Endothelial cell of umbilical vein (primary cell): ENCODE data around the gene C3orf20. TPM values are rescaled to one million over a fixed set of nuclear protein-coding genes. Genes with fewer than 3 reads are reported as not detected.

Experiments used
- BruUV-seq: library from RNA; stranded (reverse); fragments of 400-500 nt; replicated peaks from 2 replicates; lab custom pipeline; 2021; lab: Mats Ljungman, UMichigan
- CTCF ChIA-PET: fragments of 300-600, 350-600 bp; sonication (Branson Sonifier 250); formaldehyde crosslinking; loops from one replicate; lab custom pipeline; 2021; ENCODE audit warnings: antibody characterized with exemption, inconsistent platforms; lab: Charles Lee
- POLR2A ChIA-PET: fragments of 300-600, 350-600 bp; sonication (Branson Sonifier 250); formaldehyde crosslinking; loops from one replicate; lab custom pipeline; 2021; ENCODE audit warnings: antibody characterized with exemption, inconsistent platforms; lab: Charles Lee
- DNase-seq: peaks from one replicate; pipeline ENCODE4 v3.0.0-alpha.2; 2011; ENCODE audit warnings: low read depth, low spot score
- FAIRE-seq: peaks from 2 replicates; lab custom pipeline; 2011; peaks lifted over from hg19 to GRCh38; lab: Jason Lieb, UNC
- H2AFZ ChIP-seq: 2 replicates; pipeline ENCODE4 v1.6.0; 2012; ENCODE audit warnings: low read depth, low read length, control low read depth, inconsistent platforms
- H3K27ac ChIP-seq: 2 replicates; pipeline ENCODE4 v1.5.1; 2011; ENCODE audit warnings: low read depth, mild to moderate bottlenecking, control low read depth, low read length, moderate library complexity; ENCODE audit not compliant: insufficient read depth
- H3K27me3 ChIP-seq, 2 experiments: 2 replicates each; pipeline versions ENCODE4 v1.6.0 to v1.6.1; 2011; ENCODE audit warnings: low read length in 2 of 2, mixed read lengths in 1 of 2; ENCODE audit not compliant: control insufficient read depth in 2 of 2, insufficient read depth in 2 of 2
- H3K36me3 ChIP-seq, 2 experiments: 2 replicates in 1 of 2; 3 replicates in 1 of 2; pipeline ENCODE4 v1.5.1; 2011; ENCODE audit warnings: low read length in 2 of 2, mild to moderate bottlenecking in 1 of 2, moderate library complexity in 1 of 2; ENCODE audit not compliant: control insufficient read depth in 2 of 2, insufficient read depth in 2 of 2; ENCODE audit errors: extremely low read depth in 1 of 2
- H3K4me1 ChIP-seq: 3 replicates; pipeline ENCODE4 v1.5.1; 2011; ENCODE audit warnings: mild to moderate bottlenecking, low read length; ENCODE audit not compliant: control insufficient read depth, insufficient read depth; ENCODE audit errors: extremely low read depth
- H3K4me2 ChIP-seq: 2 replicates; pipeline ENCODE4 v1.6.1; 2011; ENCODE audit warnings: low read length, control low read depth, mixed read lengths; ENCODE audit not compliant: insufficient read depth
- H3K4me3 ChIP-seq, 3 experiments: fragments of 200-600 bp in 1 of 3; sonication (generic), shearing (Covaris generic) in 1 of 3; replicated peaks in 1 of 3; 2 replicates each; pipeline ENCODE4 v1.5.1; 2011 to 2016; ENCODE audit warnings: control low read depth in 3 of 3, low read length in 3 of 3, mild to moderate bottlenecking in 2 of 3, inconsistent platforms in 1 of 3, low read depth in 1 of 3, moderate library complexity in 1 of 3; ENCODE audit not compliant: insufficient read depth in 1 of 3
- H3K79me2 ChIP-seq: 2 replicates; pipeline ENCODE4 v1.6.0; 2012; ENCODE audit warnings: low read length, inconsistent platforms; ENCODE audit not compliant: control insufficient read depth, insufficient read depth
- H3K9ac ChIP-seq: replicated peaks from 2 replicates; pipeline ENCODE3; 2011; ENCODE audit warnings: low read length, control low read depth; ENCODE audit not compliant: insufficient read depth; ENCODE audit errors: extremely low read depth
- H3K9me1 ChIP-seq: replicated peaks from 3 replicates; pipeline ENCODE4 v1.6.0; 2011; ENCODE audit warnings: mild to moderate bottlenecking, low read length; ENCODE audit not compliant: control insufficient read depth, insufficient read depth; ENCODE audit errors: extremely low read depth
- H3K9me3 ChIP-seq: replicated peaks from 2 replicates; pipeline ENCODE4 v1.5.1; 2012; ENCODE audit warnings: low read length, inconsistent platforms; ENCODE audit not compliant: control insufficient read depth, insufficient read depth
- H4K20me1 ChIP-seq: replicated peaks from 2 replicates; pipeline ENCODE3; 2011; ENCODE audit warnings: mild to moderate bottlenecking, low read length; ENCODE audit not compliant: control insufficient read depth, insufficient read depth; ENCODE audit errors: extremely low read depth
- EZH2 ChIP-seq: IDR thresholded peaks from 2 replicates; pipeline ENCODE4 v1.6.1; 2012; ENCODE audit warnings: borderline replicate concordance, low read depth, mild to moderate bottlenecking, moderate library complexity, low read length, inconsistent platforms; ENCODE audit not compliant: severe bottlenecking
- FOS ChIP-seq: IDR thresholded peaks from 2 replicates; pipeline ENCODE4 v1.6.1; 2011; ENCODE audit warnings: mild to moderate bottlenecking, low read length, moderate library complexity, borderline replicate concordance; ENCODE audit not compliant: insufficient read depth
- GATA2 ChIP-seq: IDR thresholded peaks from 2 replicates; pipeline ENCODE4 v1.7.0; 2011; ENCODE audit warnings: low read depth, mild to moderate bottlenecking, moderate library complexity, mixed read lengths, low read length; ENCODE audit not compliant: insufficient read length, insufficient read depth
- JUN ChIP-seq: IDR thresholded peaks from 2 replicates; pipeline ENCODE4 v1.6.1; 2011; ENCODE audit warnings: borderline replicate concordance, low read depth; ENCODE audit not compliant: insufficient read length, insufficient read depth
- MYC ChIP-seq: IDR thresholded peaks from one replicate; pipeline ENCODE4 v1.6.1; 2011; ENCODE audit warnings: mild to moderate bottlenecking, low read depth, low read length
- POLR2A ChIP-seq: IDR thresholded peaks from 2 replicates; pipeline ENCODE4 v1.6.1; 2012; ENCODE audit warnings: low read depth, mild to moderate bottlenecking, control low read depth, low read length
- POLR2AphosphoS5 ChIP-seq: IDR thresholded peaks from 2 replicates; pipeline ENCODE4 v1.6.1; 2012; ENCODE audit warnings: low read depth, mild to moderate bottlenecking, control low read depth, low read length, moderate library complexity; ENCODE audit not compliant: insufficient read depth
- dilution Hi-C: fragments of 300-500 bp; cut with MboI; formaldehyde crosslinking; loops from one replicate; pipeline ENCODE4 v1.15.0; 2019; ENCODE audit warnings: low sequenced_read_pairs; ENCODE audit not compliant: extremely low pct_ligation_motif_present
- intact Hi-C: fragments of 100-400 bp; cut with micrococcal nuclease; formaldehyde crosslinking; loops from one replicate; pipeline ENCODE4 v1.10.0; 2022
- polyA plus RNA-seq, 4 experiments: library from polyadenylated mRNA; depleted of rRNA in 3 of 4; stranded (reverse) in 3 of 4; unstranded in 1 of 4; fragments of >200 nt; gene quantifications; 2 replicates each; pipeline versions ENCODE4 v1.2.1 to v1.2.3, GENCODE V29; 2011 to 2012; ENCODE audit warnings: missing spikeins in 1 of 4
- total RNA-seq: library from RNA; stranded (reverse); gene quantifications from 2 replicates; pipeline ENCODE4 v1.2.3, GENCODE V29; 2021
- TF ChIP-seq, protein P1 (sequence below): IDR thresholded peaks from 2 replicates; pipeline ENCODE4 v1.6.1; 2011; ENCODE audit not compliant: insufficient read depth, insufficient read length
- TF ChIP-seq, protein P2 (sequence below), 2 donors: IDR thresholded peaks; 1 replicate in 1 of 2; 2 replicates in 1 of 2; pipeline ENCODE4 v1.5.1; 2011; ENCODE audit warnings: low read length in 2 of 2, mild to moderate bottlenecking in 2 of 2, moderate library complexity in 2 of 2, control low read depth in 1 of 2, inconsistent platforms in 1 of 2, low read depth in 1 of 2; ENCODE audit not compliant: insufficient read depth in 1 of 2; ENCODE audit errors: extremely low read depth in 1 of 2

Gene C3orf20
- total and polyA plus RNA-seq, 2 donors (not counting 3 experiments of a cell fraction or from before 2014, with no cell fraction given) = not detected

DNA sequence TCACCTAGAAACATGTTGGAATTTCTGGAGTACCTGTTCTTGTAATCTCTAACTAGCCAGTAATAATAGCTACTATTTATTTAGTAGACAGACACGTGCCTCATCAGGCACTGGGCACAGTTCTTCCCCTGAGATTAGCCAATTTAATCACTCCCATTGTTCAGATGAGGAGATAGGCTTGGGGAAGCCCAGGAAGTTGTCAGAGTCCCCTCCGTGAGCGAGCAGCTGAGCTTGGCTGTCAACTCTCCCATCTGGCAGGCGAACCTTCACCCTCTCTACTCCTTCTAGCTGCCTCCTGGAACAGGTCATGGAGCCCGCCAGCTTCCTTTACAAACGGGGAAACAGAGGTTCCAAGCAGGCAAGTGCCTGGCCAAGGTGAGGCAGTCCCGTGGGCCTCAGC, 112.7 kb downstream of the C3orf20 start:
- FAIRE-seq (no peak), DNase-seq (no peak)
- no peaks in the 10 kb centered on the region for H4K20me1 ChIP-seq
- peaks cover 4 to 13% of the 10 kb centered on the region in 2 experiments for H3K27me3 ChIP-seq
- no peak overlapping the region for H3K9ac ChIP-seq
- H3K4me1 ChIP-seq = no peaks in the 10 kb centered on the region
- H3K4me2 ChIP-seq = no peak overlapping the region
- intact Hi-C loops (loop anchor here (10.0 kb wide), 1 partner anchor 283 kb away; no protein-coding TSS in a partner anchor), dilution Hi-C loops (loop anchor here (10.0 kb wide), 1 partner anchor 57 kb away; no protein-coding TSS in a partner anchor)
- no peak overlapping the region for H2AFZ ChIP-seq
- H3K4me3 ChIP-seq = no peak overlapping the region
- BruUV-seq = no TSS peak
- H3K27ac ChIP-seq = no peak overlapping the region
- no peaks in the 10 kb centered on the region for H3K9me1 ChIP-seq
- no peaks in the 10 kb centered on the region for H3K36me3 ChIP-seq
- no peaks in the 10 kb centered on the region for H3K9me3 ChIP-seq
- no peaks in the 10 kb centered on the region for H3K79me2 ChIP-seq
- ChIA-PET CTCF (interaction anchor here (1.5 to 4.4 kb wide), 2 partner anchors 76 to 133 kb away, joined by 4 to 60 read pairs; no protein-coding TSS in a partner anchor), POLR2A (no interaction called here)
- TF ChIP-seq, protein P1, sequence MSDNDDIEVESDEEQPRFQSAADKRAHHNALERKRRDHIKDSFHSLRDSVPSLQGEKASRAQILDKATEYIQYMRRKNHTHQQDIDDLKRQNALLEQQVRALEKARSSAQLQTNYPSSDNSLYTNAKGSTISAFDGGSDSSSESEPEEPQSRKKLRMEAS = no peak
- TF ChIP-seq FOS (no peak), POLR2A (no peak), EZH2 (no peak), POLR2AphosphoS5 (no peak), JUN (no peak), GATA2 (no peak), MYC (no peak)
- TF ChIP-seq, protein P2, sequence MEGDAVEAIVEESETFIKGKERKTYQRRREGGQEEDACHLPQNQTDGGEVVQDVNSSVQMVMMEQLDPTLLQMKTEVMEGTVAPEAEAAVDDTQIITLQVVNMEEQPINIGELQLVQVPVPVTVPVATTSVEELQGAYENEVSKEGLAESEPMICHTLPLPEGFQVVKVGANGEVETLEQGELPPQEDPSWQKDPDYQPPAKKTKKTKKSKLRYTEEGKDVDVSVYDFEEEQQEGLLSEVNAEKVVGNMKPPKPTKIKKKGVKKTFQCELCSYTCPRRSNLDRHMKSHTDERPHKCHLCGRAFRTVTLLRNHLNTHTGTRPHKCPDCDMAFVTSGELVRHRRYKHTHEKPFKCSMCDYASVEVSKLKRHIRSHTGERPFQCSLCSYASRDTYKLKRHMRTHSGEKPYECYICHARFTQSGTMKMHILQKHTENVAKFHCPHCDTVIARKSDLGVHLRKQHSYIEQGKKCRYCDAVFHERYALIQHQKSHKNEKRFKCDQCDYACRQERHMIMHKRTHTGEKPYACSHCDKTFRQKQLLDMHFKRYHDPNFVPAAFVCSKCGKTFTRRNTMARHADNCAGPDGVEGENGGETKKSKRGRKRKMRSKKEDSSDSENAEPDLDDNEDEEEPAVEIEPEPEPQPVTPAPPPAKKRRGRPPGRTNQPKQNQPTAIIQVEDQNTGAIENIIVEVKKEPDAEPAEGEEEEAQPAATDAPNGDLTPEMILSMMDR (IDR thresholded peaks at IDR 0.05; ENCODE audit: extremely low read depth in 1 of 2, insufficient read depth in 1 of 2, low read depth in 1 of 2, low read length in 2 of 2) = no peak
